A549 treated with ZK216348 at 1 μM for 4 hours (cell line): Measurements from ENCODE around the gene C4BPA. TPM values are rescaled to one million over a fixed set of nuclear protein-coding genes. Genes with fewer than 3 reads are reported as not detected.

ENCODE experiments used
- total RNA-seq: library from RNA; stranded (reverse); fragments of 200-300 nt; extraction: Qiagen RNA extraction; gene quantifications from 5 replicates; pipeline ENCODE4 v1.2.3, GENCODE V29; 2022; ENCODE audit warnings: low read depth

The C4BPA gene
- total RNA-seq = 0.33 to 0.86 TPM (median 0.78 TPM) in 5 replicates

GRCh38 chr1:207103892-207104373 is at the start of gene C4BPA:
Gene C4BPA (plus strand): TSS chr1:207104233. CDS start chr1:207113026, 8,793 bp downstream.

GRCh38 chr1:207088701-207089626 is 15.1 kb upstream of the C4BPA start, which contains the start of gene C4BPB:
Gene C4BPB (plus strand): TSS chr1:207088860. CDS start chr1:207089532, 672 bp downstream.

Other genes with a start within 250 kb of the C4BPA start
- gene IL20, start 238.6 kb upstream of the C4BPA start, total RNA-seq = not detected in 5 replicates
- 0.27 to 0.42 TPM (median 0.32 TPM) in 5 replicates for gene IL24, start 206.8 kb upstream of the C4BPA start, total RNA-seq
- 4.5 to 7.0 TPM (median 4.8 TPM) in 5 replicates for gene FCMR, start 182.3 kb upstream of the C4BPA start, total RNA-seq
- gene PIGR, start 157.8 kb upstream of the C4BPA start, total RNA-seq = not detected in 5 replicates
- 0.14 TPM in 1 of 5 replicates, not detected in the others for gene FCAMR, start 133.8 kb upstream of the C4BPA start, total RNA-seq
- gene C1orf116, start 71.5 kb upstream of the C4BPA start, total RNA-seq = 3.6 to 7.4 TPM (median 5.8 TPM) in 5 replicates
- 2.9 to 8.4 TPM (median 7.4 TPM) in 5 replicates for gene YOD1, start 53.0 kb upstream of the C4BPA start, total RNA-seq
- gene PFKFB2, start 51.0 kb upstream of the C4BPA start, total RNA-seq = 4.6 to 7.3 TPM (median 6.4 TPM) in 5 replicates
- gene C4BPB, start 15.4 kb upstream of the C4BPA start, total RNA-seq = 1.2 to 2.1 TPM (median 1.6 TPM) in 5 replicates
- gene CD55, start 217.4 kb downstream of the C4BPA start, total RNA-seq = 110 to 135 TPM (median 120 TPM) in 5 replicates